ENCODE data around the gene UROC1.

DNA sequence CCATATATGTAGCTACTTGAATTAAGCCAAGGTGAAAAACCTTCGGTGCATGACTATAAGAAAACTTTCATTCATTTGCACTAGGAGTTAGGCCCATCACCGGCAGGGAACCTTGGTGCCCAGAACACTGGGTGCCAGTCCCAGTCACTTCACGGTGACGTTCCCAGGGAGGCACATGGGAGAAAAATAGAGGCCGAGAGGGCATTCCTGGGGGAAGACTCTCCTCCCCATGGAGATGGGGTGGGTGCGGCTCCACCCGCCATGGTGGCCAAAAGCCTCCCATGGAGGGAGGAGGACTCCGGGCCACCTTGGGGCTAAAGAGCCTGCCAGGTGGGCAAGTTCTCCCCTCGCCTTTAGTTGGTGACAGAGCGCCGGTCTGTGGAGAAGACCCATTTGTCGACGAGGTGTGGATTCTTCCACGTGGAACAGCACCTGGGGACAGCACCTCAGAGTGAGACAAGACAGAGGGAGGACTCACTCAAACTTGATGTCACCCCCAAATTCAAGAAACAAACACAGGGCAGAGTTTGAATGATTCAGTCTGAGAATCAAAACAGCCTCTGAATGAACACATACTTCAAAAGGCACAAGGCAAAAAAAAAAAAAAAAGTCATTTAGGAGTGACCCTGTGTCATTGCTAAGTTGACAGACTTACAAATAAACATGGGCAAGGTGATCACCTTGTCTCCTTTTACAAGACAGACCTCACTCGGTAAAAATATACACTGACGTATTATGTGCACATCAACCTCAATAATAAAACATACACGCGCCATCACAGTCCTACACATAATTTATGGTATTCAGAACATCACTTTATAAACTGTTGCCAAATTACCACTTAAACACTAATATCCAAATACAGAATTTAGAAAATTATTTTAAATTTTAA, 80.5 kb downstream of the UROC1 start:
- TF ChIP-seq ELF4 (IDR thresholded peaks at IDR 0.05) (no peak), FOXK2 (IDR thresholded peaks at IDR 0.05) (no peak)
